Stimulated activated CD4-positive, alpha-beta T cell treated with anti-CD3 and anti-CD28 coated beads, Interleukin-1b, Interleukin-23, amount 100 ng/mL, for 48 hours (primary cell): Measurements from ENCODE around the gene KNDC1.

Source experiments
- DNase-seq: peaks from one replicate; pipeline ENCODE4 v3.0.0-alpha.2; 2020

Gene KNDC1

GRCh38 chr10:133266056-133266795 lies 106.2 kb downstream of the KNDC1 start:
- DNase-seq, result no peak

GRCh38 chr10:133267293-133267692 lies 107.3 kb downstream of the KNDC1 start:
- DNase-seq, result no peak

GRCh38 chr10:133267829-133268228 lies 107.8 kb downstream of the KNDC1 start:
- no peak for DNase-seq

- no peak for DNase-seq
Observed at GRCh38 chr10:133268532-133268931, 108.5 kb downstream of the KNDC1 start.

- DNase-seq, result no peak
Observed at GRCh38 chr10:133269367-133269766, 109.3 kb downstream of the KNDC1 start.

- no peak for DNase-seq
Observed at GRCh38 chr10:133270204-133270603, 110.2 kb downstream of the KNDC1 start.

- no peak for DNase-seq
Observed at GRCh38 chr10:133270773-133271297, 110.8 kb downstream of the KNDC1 start.

GRCh38 chr10:133271521-133272300 lies 111.7 kb downstream of the KNDC1 start:
- DNase-seq, result no peak

- no peak for DNase-seq
Observed at GRCh38 chr10:133272301-133272963, 112.4 kb downstream of the KNDC1 start.

- no peak for DNase-seq
Observed at GRCh38 chr10:133272964-133273420, 113.0 kb downstream of the KNDC1 start.

- no peak for DNase-seq
Observed at GRCh38 chr10:133273534-133274143, 113.6 kb downstream of the KNDC1 start.

GRCh38 chr10:133274751-133275683 lies 115.0 kb downstream of the KNDC1 start:
- peak; percentile 86 for DNase-seq

GRCh38 chr10:133275684-133276092 lies 115.7 kb downstream of the KNDC1 start:
- peak; percentile 59 for DNase-seq
